ENCODE data around the gene PRPF38A. TPM values are rescaled to one million over a fixed set of nuclear protein-coding genes. Genes with fewer than 3 reads are reported as not detected.

The PRPF38A gene
- total RNA-seq, 1 experiment from 2014 or later = 62.4 TPM

DNA sequence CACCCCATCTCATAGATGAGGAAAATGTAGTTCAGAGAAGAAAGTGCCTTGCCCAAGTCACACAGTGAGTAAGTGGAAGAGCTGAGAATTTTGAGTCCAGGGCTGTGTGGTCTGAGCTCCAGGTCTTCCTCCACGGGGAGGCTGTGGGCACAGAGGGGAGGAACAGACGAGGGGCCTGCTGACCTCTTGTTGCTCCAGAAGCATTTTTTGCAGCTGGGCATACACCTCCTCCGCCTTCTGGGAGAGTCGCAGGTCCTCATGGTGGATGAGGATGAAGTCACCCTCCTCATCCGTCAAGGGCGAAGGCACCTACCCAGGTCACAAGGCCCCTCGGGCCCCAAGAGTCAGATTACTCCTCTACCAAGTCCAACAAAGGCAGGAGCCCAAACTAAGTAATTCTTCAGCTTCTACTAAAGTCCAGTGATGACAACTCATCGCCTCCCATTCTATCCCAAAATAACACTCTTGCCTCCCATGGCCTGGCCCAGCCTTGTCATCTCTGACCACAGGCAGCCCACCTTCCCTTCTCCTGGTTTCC lies 47.5 kb upstream of the PRPF38A start:
- no peaks in the 10 kb centered on the region for H3K9me3 Mint-ChIP-seq
- no peaks in the 10 kb centered on the region for H3K4me1 Mint-ChIP-seq
- TF ChIP-seq PREB (CRISPR knock-in tag; IDR thresholded peaks at IDR 0.05; ENCODE audit: borderline replicate concordance) = no peak
- TF ChIP-seq ZBTB43 (CRISPR knock-in tag; IDR thresholded peaks at IDR 0.05) = no peak
- TF ChIP-seq, protein P1, sequence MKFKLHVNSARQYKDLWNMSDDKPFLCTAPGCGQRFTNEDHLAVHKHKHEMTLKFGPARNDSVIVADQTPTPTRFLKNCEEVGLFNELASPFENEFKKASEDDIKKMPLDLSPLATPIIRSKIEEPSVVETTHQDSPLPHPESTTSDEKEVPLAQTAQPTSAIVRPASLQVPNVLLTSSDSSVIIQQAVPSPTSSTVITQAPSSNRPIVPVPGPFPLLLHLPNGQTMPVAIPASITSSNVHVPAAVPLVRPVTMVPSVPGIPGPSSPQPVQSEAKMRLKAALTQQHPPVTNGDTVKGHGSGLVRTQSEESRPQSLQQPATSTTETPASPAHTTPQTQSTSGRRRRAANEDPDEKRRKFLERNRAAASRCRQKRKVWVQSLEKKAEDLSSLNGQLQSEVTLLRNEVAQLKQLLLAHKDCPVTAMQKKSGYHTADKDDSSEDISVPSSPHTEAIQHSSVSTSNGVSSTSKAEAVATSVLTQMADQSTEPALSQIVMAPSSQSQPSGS (CRISPR knock-in tag; IDR thresholded peaks at IDR 0.05; ENCODE audit: borderline replicate concordance, low read depth) = no peak
- no peak for TF ChIP-seq FOXP4 (CRISPR knock-in tag; IDR thresholded peaks at IDR 0.05)
- TF ChIP-seq ZNF671 (CRISPR knock-in tag; IDR thresholded peaks at IDR 0.05) = no peak
- no peak for TF ChIP-seq NFYB (CRISPR knock-in tag; conservative IDR thresholded peaks at IDR 0.05; ENCODE audit: low read depth)
- no peak for TF ChIP-seq STAT6 (CRISPR knock-in tag; conservative IDR thresholded peaks at IDR 0.05; ENCODE audit: low read depth)
- no peak for TF ChIP-seq ZNF423 (CRISPR knock-in tag; IDR thresholded peaks at IDR 0.05)
- no peak for TF ChIP-seq ZNF281 (CRISPR knock-in tag; IDR thresholded peaks at IDR 0.05)
- no peak for TF ChIP-seq RORB (CRISPR knock-in tag; IDR thresholded peaks at IDR 0.05)
- TF ChIP-seq SOX15 (CRISPR knock-in tag; IDR thresholded peaks at IDR 0.05) = no peak
- no peak for TF ChIP-seq ZNF396 (CRISPR knock-in tag; IDR thresholded peaks at IDR 0.05; ENCODE audit: borderline replicate concordance)
- TF ChIP-seq, protein P2, sequence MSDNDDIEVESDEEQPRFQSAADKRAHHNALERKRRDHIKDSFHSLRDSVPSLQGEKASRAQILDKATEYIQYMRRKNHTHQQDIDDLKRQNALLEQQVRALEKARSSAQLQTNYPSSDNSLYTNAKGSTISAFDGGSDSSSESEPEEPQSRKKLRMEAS (CRISPR knock-in tag; IDR thresholded peaks at IDR 0.05) = no peak
- TF ChIP-seq PRDM15 (CRISPR knock-in tag; IDR thresholded peaks at IDR 0.05) = no peak
- no peak for TF ChIP-seq NFE2L1 (CRISPR knock-in tag; IDR thresholded peaks at IDR 0.05)
- TF ChIP-seq E2F5 (CRISPR knock-in tag; IDR thresholded peaks at IDR 0.05) = no peak
- TF ChIP-seq ZNF138 (CRISPR knock-in tag; conservative IDR thresholded peaks at IDR 0.05) = no peak
- TF ChIP-seq TCF7 (CRISPR knock-in tag; IDR thresholded peaks at IDR 0.05; ENCODE audit: low read depth) = no peak
- ChIA-PET CTCF (no interaction called here), POLR2A (no interaction called here)
- no peak overlapping the region for H3K4me3 Mint-ChIP-seq
- H3K27ac Mint-ChIP-seq = no peak overlapping the region
- DNase-seq (ENCODE audit: low spot score) (no peak), ATAC-seq (no peak)
- peaks cover 81% of the 10 kb centered on the region for H3K36me3 Mint-ChIP-seq
- no peaks in the 10 kb centered on the region for H3K27me3 Mint-ChIP-seq (ENCODE audit: low read depth)
